Activated CD4-positive, alpha-beta T cell treated with anti-CD3 and anti-CD28 coated beads for 36 hours (primary cell): ENCODE measurements around the gene NPAS2. TPM values are rescaled to one million over a fixed set of nuclear protein-coding genes. Genes with fewer than 3 reads are reported as not detected.

ENCODE experiments used
- ATAC-seq: fragments of 200-7000 bp; cut with Tn5 transposase; one replicate; pipeline ENCODE4 v1.10.0; 2021; ENCODE audit warnings: mild to moderate bottlenecking, moderate library complexity
- CTCF ChIA-PET: fragments of 350-600 bp; sonication (Branson Sonifier 250); formaldehyde crosslinking; loops from one replicate; lab custom pipeline; 2021; ENCODE audit warnings: antibody characterized with exemption; lab: Charles Lee
- POLR2A ChIA-PET: fragments of 350-600 bp; sonication (Branson Sonifier 250); formaldehyde crosslinking; loops from one replicate; lab custom pipeline; 2021; ENCODE audit warnings: antibody characterized with exemption, inconsistent platforms; lab: Charles Lee
- DNase-seq: peaks from one replicate; pipeline ENCODE4 v3.0.0-alpha.2; 2020
- H3K27ac Mint-ChIP-seq: one replicate; pipeline ENCODE4 v1.8.0; 2021; ENCODE audit warnings: mixed read lengths
- H3K27me3 Mint-ChIP-seq: one replicate; pipeline ENCODE4 v1.8.0; 2021; ENCODE audit warnings: mixed read lengths
- H3K36me3 Mint-ChIP-seq: one replicate; pipeline ENCODE4 v1.8.0; 2021; ENCODE audit warnings: low read depth, mixed read lengths
- H3K4me1 Mint-ChIP-seq: one replicate; pipeline ENCODE4 v1.8.0; 2021; ENCODE audit warnings: mixed read lengths
- H3K4me3 Mint-ChIP-seq: one replicate; pipeline ENCODE4 v1.8.0; 2021; ENCODE audit warnings: mild to moderate bottlenecking, moderate library complexity, mixed read lengths
- H3K9me3 Mint-ChIP-seq: one replicate; pipeline ENCODE4 v1.8.0; 2021; ENCODE audit warnings: low read depth, mixed read lengths
- intact Hi-C, 2 experiments: fragments of 100-400 bp; cut with DNase I in 1 of 2; cut with micrococcal nuclease in 1 of 2; formaldehyde crosslinking; loops; one replicate each; pipeline versions ENCODE4 v1.14.2 to v1.15.1; 2022 to 2024; cut with DNase I, micrococcal nuclease
- total RNA-seq, 2 experiments: library from RNA; stranded (reverse); gene quantifications; one replicate each; pipeline ENCODE4 v1.2.3, GENCODE V29; 2021

NPAS2 gene
- total RNA-seq, 2 experiments from 2014 or later: 7.7 to 12.0 TPM

DNA sequence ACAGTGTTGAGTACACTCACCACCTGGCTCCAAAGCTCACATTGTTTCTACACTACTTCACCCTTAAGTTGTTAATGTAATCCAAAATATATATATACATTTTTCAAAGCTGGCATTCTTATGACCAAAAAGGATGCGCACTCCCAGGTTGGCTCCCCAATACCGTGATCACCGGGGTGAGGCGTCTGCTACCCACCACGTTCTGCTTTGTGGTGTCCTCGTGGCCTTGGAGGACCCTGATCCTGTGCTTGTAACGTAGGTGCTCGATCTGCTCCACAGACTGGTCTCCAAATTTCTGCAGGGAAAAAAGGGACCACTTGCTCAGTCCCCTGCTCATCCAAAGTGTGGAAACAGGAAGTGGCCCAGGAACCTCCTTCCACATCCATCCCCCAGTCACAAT lies 207.9 kb downstream of the NPAS2 start:
- no peaks in the 10 kb centered on the region for H3K9me3 Mint-ChIP-seq
- no peaks in the 10 kb centered on the region for H3K27me3 Mint-ChIP-seq
- ChIA-PET POLR2A (interaction anchor here (0.6 kb wide), 1 partner anchor 63 kb away, joined by 11 read pairs; no protein-coding TSS in a partner anchor), CTCF (interaction anchor here (0.8 to 1.5 kb wide), 3 partner anchors 12 to 314 kb away, joined by 3 to 4 read pairs (median 4); no protein-coding TSS in a partner anchor)
- H3K4me1 Mint-ChIP-seq: no peaks in the 10 kb centered on the region
- H3K4me3 Mint-ChIP-seq: no peak overlapping the region
- intact Hi-C loops: no loop called here
- ATAC-seq (no peak), DNase-seq (no peak)
- no peaks in the 10 kb centered on the region for H3K36me3 Mint-ChIP-seq
- H3K27ac Mint-ChIP-seq: no peak overlapping the region

DNA sequence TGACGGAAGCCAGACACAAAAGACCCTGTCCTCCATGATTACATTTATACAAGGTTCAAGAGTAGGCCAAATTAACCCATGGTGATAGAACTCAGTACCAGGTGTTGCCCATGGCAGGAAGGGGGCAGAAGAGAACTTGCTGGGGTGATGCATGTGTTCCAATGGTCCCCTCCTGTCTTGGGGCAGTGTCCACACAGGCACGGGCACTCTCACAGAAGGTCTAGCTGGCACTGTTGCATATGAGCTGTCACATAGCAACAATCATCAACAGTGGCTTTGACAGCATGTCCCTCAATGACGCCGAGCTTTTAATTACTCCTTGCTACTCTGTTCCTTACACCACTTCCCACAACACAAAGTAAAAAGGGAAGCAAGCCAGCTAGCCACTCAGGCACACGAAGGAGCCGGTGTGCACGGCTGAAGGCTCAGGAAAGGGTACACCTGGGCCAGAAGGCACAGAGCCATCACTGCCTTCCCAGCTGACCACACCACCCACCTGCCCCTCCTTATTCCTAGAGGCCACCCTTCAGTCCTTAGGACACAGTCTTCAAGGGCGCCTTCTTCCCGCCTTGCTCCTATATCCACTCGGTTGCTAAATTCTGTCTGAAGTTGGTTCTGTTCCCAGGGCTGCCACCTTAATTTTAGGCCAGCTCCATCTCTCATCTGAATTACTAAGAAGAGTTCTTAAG lies 211.1 kb downstream of the NPAS2 start:
- no peaks in the 10 kb centered on the region for H3K9me3 Mint-ChIP-seq
- no peak overlapping the region for H3K4me3 Mint-ChIP-seq
- no peaks in the 10 kb centered on the region for H3K27me3 Mint-ChIP-seq
- CTCF ChIA-PET: interaction anchor here (0.9 to 1.3 kb wide), 2 partner anchors 9 to 157 kb away, joined by 3 read pairs; no protein-coding TSS in a partner anchor
- no peak overlapping the region for H3K27ac Mint-ChIP-seq
- intact Hi-C loops: no loop called here
- no peaks in the 10 kb centered on the region for H3K36me3 Mint-ChIP-seq
- ATAC-seq: no peak
- no peak for DNase-seq
- H3K4me1 Mint-ChIP-seq: no peaks in the 10 kb centered on the region
- POLR2A ChIA-PET: no interaction called here

DNA sequence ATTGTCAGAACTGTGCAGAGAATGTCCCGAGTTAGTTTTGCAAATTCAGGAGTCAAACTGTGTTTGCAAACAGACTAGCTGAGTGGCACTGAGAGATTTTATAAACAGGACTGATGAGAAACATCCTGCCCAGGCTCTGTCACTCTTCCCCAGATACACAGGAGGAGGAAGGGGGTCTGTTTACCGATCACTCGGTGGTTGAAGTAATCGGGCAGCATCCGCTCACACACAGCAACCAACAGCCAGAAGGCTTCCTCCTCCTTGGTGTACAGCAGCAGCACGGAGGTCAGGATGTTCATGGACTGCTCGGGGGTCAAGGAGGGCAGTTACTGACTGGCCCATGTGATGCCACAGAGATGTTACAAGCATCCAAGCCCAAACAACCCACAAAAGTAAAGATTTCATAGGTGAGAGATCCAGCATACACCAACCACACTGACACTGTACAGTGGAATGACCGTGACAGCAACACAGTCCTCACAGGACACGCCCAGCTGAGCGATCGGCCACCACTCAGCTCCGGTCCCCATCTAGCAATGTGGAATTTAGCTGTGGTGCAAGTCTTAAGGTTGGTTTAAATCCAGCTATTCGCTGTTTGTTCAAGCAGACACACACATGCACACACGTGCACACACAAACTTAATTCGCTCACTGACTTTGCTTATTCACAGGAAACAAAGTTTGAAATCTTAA lies 212.3 kb downstream of the NPAS2 start:
- H3K9me3 Mint-ChIP-seq: no peaks in the 10 kb centered on the region
- ATAC-seq (no peak), DNase-seq (no peak)
- ChIA-PET POLR2A (no interaction called here), CTCF (interaction anchor here (0.9 to 1.3 kb wide), 3 partner anchors 156 to 220 kb away, joined by 3 to 7 read pairs (median 3); no protein-coding TSS in a partner anchor)
- H3K4me1 Mint-ChIP-seq: no peaks in the 10 kb centered on the region
- H3K27ac Mint-ChIP-seq: no peak overlapping the region
- no peak overlapping the region for H3K4me3 Mint-ChIP-seq
- no peaks in the 10 kb centered on the region for H3K27me3 Mint-ChIP-seq
- intact Hi-C loops: no loop called here
- H3K36me3 Mint-ChIP-seq: no peaks in the 10 kb centered on the region

DNA sequence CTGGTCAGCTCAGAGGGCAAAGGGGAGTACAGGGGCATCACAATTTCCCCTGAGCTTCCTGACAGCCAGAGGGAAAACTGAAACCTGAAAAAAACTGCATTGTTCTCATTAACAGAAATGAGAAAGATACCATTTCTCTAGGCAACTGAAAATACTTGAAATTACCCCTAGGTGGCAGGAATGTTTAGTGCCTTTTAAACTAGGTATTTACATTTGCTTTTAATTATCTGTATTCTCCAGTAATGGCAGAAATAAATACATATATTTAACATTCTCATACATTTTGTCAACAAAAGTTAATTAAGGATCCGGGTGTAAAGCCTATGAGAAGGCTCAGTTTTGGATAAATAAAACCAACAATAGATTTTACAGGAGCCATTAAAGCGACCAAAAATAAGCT lies 216.6 kb downstream of the NPAS2 start:
- H3K9me3 Mint-ChIP-seq: no peaks in the 10 kb centered on the region
- H3K4me1 Mint-ChIP-seq: no peaks in the 10 kb centered on the region

DNA sequence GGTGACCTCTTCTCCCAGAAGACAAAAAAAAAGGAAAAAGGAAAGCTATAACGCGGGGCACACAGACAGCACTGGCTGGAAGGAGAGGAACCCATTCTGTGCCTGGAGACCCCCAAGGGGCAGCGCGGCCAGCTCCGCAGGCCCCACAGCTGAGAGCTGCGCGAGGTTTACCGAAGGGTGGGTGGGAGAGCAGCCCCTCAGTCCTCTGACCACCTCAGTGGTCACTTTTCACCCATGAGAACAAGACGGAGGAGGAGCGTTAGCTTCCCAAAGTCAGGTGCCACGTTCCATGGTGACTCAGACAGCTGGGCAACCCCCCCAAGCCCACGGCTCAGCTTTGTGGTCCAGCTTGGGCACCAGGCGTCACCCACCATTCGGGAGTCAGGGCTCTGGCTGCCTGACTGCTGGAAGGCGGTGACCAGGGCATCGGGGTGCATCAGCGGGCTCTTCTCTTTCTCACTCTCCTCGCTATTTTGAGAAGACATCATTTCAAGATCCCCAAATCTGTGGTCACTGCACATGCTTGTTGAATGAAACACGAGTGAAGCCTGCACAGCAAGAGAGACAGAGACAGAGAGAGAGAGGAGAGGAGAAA lies 217.3 kb downstream of the NPAS2 start:
- H3K9me3 Mint-ChIP-seq: no peaks in the 10 kb centered on the region
- no peak overlapping the region for H3K4me3 Mint-ChIP-seq
- ATAC-seq (no peak), DNase-seq (no peak)
- peak overlapping the region; percentile 34 for H3K27ac Mint-ChIP-seq
- intact Hi-C loops: no loop called here
- no peaks in the 10 kb centered on the region for H3K4me1 Mint-ChIP-seq
- no peaks in the 10 kb centered on the region for H3K27me3 Mint-ChIP-seq
- H3K36me3 Mint-ChIP-seq: no peaks in the 10 kb centered on the region
- ChIA-PET CTCF (interaction anchor here (0.6 to 2.9 kb wide), 17 partner anchors 10 to 807 kb away, joined by 3 to 28 read pairs (median 3); no protein-coding TSS in a partner anchor), POLR2A (interaction anchor here (0.6 kb wide), 1 partner anchor 158 kb away, joined by 3 read pairs; no protein-coding TSS in a partner anchor)

More for the DNA sequence above, 216.6 kb downstream of the NPAS2 start:
- DNase-seq (no peak), ATAC-seq (no peak)
- Mint-ChIP-seq H3K4me3 (no peak overlapping the region), H3K27ac (no peak overlapping the region), H3K36me3 (no peaks in the 10 kb centered on the region), H3K27me3 (no peaks in the 10 kb centered on the region)
- intact Hi-C loops: loop anchor here in 1 of 2 experiments (1.0 kb wide), 1 partner anchor 169 kb away; no protein-coding TSS in a partner anchor
- ChIA-PET POLR2A (no interaction called here), CTCF (interaction anchor here (0.6 to 2.9 kb wide), 15 partner anchors 11 to 807 kb away, joined by 3 to 28 read pairs (median 3); no protein-coding TSS in a partner anchor)

DNA sequence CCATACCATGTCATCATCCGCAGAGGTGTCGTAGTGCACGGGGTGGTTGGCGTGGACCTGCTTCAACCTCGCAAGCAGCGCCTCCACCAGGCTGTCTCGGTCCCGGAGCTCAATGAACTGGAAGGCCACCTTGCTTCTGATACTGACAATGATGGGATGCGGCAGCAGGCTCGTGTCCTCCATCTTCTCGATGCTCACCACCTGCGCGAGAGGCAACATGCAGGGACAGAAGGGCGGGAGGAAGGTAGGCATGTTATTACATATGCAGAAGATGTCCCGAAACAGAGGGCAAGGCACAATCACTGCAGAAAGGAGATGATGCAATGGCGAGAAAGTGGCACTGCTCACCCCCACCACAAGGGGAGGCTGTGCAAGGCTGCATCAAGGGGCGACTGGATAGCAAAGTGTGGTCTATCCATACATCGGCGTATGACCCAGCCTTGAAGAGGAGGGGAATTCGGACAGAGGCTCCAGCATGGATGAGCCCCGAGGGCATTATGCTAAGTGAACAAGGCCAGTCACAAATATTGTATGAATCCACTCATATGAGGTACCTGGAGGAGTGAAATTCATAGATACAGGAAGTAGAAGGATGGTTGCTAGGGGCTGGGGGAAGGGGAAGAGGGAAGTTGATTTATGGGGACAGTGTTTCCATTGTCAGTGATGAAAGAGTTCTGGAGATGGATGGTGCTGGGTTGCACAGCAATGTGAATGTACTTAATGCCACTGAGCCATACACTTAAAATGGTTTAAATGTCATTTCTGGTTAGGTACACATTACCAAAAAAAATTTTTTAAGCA lies 218.7 kb downstream of the NPAS2 start:
- Mint-ChIP-seq H3K4me1 (no peaks in the 10 kb centered on the region), H3K27ac (peak overlapping the region; percentile 17), H3K27me3 (no peaks in the 10 kb centered on the region), H3K9me3 (no peaks in the 10 kb centered on the region), H3K36me3 (no peaks in the 10 kb centered on the region), H3K4me3 (no peak overlapping the region)
- peak; percentile 66 for DNase-seq
- ChIA-PET POLR2A (no interaction called here), CTCF (interaction anchor here (0.6 to 2.9 kb wide), 5 partner anchors 114 to 1919 kb away, joined by 3 to 28 read pairs (median 4); no protein-coding TSS in a partner anchor)
- peak; percentile 80 for ATAC-seq
- intact Hi-C loops: loop anchor here in 1 of 2 experiments (2.0 kb wide), 1 partner anchor 166 kb away; no protein-coding TSS in a partner anchor

DNA sequence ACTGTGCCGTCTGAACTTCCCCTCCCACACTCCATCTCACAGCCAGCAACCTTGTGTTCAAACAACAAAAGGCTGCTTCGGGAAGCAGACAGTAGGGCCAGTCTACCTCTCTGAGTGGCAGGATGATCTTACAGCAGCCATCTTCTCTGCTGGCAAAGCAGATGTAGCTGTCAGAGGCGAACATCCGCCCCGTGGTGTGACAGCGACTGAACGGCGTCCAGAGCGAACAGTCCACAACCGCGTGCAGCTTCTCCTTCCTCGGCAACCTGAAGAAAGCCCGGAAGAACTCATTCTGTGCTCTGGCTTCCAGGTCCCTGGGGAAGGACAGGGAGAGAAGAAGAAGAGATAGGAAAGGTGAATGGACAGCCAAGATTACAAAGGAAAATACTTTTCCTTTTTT lies 220.1 kb downstream of the NPAS2 start:
- Mint-ChIP-seq H3K4me3 (no peak overlapping the region), H3K9me3 (no peaks in the 10 kb centered on the region), H3K27me3 (no peaks in the 10 kb centered on the region), H3K27ac (no peak overlapping the region), H3K36me3 (no peaks in the 10 kb centered on the region), H3K4me1 (no peaks in the 10 kb centered on the region)
- ChIA-PET POLR2A (no interaction called here), CTCF (interaction anchor here (0.5 to 0.9 kb wide), 3 partner anchors 165 to 408 kb away, joined by 3 read pairs; no protein-coding TSS in a partner anchor)
- intact Hi-C loops: no loop called here
- ATAC-seq (no peak), DNase-seq (no peak)

DNA sequence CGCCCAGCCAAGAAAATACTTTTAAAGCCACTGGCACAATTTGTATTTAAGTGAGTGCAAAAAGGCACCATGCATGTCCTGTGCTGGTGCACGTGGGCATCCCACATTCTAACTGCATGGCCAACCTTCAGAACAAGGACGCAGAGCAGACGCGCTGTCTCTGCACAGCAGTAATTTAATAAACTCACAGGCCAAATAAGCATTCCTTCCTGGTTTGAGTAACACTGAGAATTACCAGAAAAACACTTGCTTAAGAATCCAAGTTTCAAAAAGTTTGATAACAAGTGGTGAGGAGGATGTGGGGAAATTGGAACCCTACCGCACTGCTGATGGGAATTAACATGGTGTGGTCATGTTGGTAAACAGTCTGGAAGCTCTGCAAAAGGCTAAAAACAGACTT lies 220.8 kb downstream of the NPAS2 start:
- DNase-seq (no peak), ATAC-seq (no peak)
- H3K4me1 Mint-ChIP-seq: no peaks in the 10 kb centered on the region
- ChIA-PET POLR2A (no interaction called here), CTCF (no interaction called here)
- intact Hi-C loops: no loop called here
- no peak overlapping the region for H3K27ac Mint-ChIP-seq
- H3K9me3 Mint-ChIP-seq: no peaks in the 10 kb centered on the region
- no peak overlapping the region for H3K4me3 Mint-ChIP-seq
- no peaks in the 10 kb centered on the region for H3K36me3 Mint-ChIP-seq
- H3K27me3 Mint-ChIP-seq: no peaks in the 10 kb centered on the region

DNA sequence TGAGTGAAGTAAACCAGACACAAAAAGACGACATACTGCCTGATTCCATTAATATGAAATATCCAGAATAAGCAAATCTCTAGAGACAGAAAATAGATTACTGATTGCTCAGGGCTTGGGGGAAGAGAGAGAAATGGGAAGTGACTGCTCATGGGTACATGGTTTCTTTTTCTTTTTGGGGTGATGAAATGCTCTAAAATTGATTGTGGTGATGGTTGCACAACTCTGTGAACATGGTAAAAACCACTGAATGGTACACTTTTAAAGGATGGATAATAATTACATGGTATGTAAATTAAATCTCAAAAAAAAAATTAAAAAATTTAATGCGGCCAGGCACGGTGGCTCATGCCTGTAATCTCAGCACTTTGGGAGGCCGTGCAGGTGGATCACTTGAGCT lies 221.5 kb downstream of the NPAS2 start:
- H3K36me3 Mint-ChIP-seq: no peaks in the 10 kb centered on the region
- H3K9me3 Mint-ChIP-seq: no peaks in the 10 kb centered on the region
- POLR2A ChIA-PET: no interaction called here
- no peak overlapping the region for H3K27ac Mint-ChIP-seq
- H3K4me1 Mint-ChIP-seq: no peaks in the 10 kb centered on the region
- intact Hi-C loops: no loop called here
- no peak overlapping the region for H3K4me3 Mint-ChIP-seq
- no peaks in the 10 kb centered on the region for H3K27me3 Mint-ChIP-seq
- CTCF ChIA-PET: interaction anchor here (0.6 to 0.7 kb wide), 2 partner anchors 80 to 217 kb away, joined by 3 read pairs; no protein-coding TSS in a partner anchor
- DNase-seq: no peak
- ATAC-seq: no peak

DNA sequence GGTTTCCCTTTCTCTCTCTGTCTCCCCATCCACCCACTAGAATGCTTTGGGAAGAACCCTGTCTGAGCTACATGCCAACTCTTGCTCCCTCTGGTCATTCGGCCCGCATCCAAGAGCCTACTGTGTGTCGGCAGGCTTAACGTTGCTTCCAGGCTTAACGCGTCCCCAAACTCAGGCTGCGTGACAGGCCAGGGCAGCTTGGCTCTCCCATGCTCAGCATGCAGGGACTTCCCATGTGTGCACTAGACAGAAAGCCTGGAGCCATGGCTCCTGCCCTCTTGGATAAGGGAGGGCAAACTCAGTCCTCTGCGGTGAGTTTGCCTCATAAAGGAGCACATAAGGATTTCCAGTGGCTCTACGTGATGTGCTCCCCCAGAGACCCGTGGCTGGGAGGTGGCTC lies 225.4 kb downstream of the NPAS2 start:
- CTCF ChIA-PET: interaction anchor here (0.5 to 1.2 kb wide), 2 partner anchors 160 to 615 kb away, joined by 3 read pairs; no protein-coding TSS in a partner anchor
- POLR2A ChIA-PET: no interaction called here
- ATAC-seq (no peak), DNase-seq (no peak)
- Mint-ChIP-seq H3K36me3 (no peaks in the 10 kb centered on the region), H3K4me3 (no peak overlapping the region), H3K27ac (no peak overlapping the region), H3K27me3 (no peaks in the 10 kb centered on the region), H3K9me3 (no peaks in the 10 kb centered on the region), H3K4me1 (no peaks in the 10 kb centered on the region)
- intact Hi-C loops: no loop called here
